NAMALWA (cell line): ENCODE data around the gene C8A.

Source experiments
- DNase-seq: peaks from one replicate; pipeline ENCODE4 v3.0.0-alpha.2; 2015; ENCODE audit warnings: low spot score

C8A gene

DNA sequence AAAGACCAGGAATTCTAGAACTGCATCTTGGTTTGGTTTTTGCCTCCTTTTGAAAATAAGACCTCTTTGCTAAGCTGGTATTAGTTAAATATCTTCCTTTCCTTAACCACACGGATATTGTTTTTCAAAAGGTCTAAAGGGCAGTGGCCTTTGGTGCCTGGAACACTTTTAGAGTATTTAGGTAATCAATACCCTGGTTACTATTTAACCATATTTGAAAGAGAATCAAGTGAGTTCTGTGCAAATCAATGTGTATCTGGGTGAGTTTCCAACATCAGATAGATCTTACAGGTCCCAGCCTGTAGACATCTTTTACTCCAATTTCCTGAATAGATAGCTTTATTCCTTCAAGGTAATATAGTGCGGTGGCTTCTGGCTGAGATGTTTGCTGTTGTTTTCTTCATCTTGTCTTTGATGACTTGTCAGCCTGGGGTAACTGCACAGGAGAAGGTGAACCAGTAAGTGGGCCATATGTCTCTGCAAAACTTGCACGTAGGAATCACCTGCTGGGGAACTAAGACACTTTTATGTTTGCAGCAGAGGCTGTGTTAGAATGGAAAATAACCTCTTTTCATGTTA lies at the start of gene C8A:
TSS of gene C8A (plus strand) at position 277 of the 579 bp plus-strand sequence. CDS start at position 382, 105 bp downstream.
- no peak for DNase-seq

- DNase-seq = no peak
These were observed 47.8 kb upstream of the C8A start for GRCh38 chr1:56806804-56807203.

- no peak for DNase-seq
These were observed 46.2 kb upstream of the C8A start for GRCh38 chr1:56808410-56808809.

- DNase-seq = no peak
These were observed 43.3 kb upstream of the C8A start for GRCh38 chr1:56811331-56811730.

DNA sequence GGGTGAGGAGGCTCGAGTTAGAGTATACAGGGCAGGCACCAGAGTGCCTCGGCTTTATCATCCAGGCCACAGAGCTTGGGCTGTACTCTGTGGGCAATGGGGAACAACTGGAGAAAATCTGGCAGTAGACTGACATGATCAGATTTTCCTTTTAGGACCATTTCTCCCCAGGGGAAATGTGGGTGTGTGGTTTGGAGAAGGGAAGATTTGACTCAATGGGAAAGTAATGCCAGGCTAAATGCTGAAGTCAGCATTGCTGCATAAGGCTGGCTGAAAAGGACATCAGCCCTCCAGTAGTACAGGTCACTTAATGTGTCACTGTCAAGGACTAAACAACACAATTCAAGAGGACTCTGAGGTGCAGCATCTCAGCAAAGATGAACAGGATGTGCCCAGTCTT lies 40.4 kb upstream of the C8A start:
- no peak for DNase-seq

GRCh38 chr1:56816264-56816663 lies 38.3 kb upstream of the C8A start:
- DNase-seq = no peak

DNA sequence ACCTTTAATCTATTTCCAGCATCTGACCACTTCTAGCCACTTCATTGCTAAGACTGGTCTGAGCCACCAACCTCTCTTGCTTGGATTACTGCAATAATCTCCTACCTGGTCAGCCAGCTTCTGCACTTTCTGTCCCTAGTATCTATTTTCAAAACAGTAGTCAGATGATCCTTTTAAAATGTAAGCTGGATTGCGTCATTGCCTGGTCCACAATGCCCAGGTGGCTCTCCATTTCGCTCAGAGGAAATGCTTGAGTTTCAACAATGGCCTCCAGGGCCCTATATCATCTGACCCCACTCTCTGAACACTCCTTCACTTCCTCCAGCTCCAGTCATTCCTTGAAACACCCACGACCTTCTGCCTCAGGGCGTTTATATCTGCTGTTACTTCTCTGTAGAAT lies 37.7 kb upstream of the C8A start:
- DNase-seq = no peak

DNA sequence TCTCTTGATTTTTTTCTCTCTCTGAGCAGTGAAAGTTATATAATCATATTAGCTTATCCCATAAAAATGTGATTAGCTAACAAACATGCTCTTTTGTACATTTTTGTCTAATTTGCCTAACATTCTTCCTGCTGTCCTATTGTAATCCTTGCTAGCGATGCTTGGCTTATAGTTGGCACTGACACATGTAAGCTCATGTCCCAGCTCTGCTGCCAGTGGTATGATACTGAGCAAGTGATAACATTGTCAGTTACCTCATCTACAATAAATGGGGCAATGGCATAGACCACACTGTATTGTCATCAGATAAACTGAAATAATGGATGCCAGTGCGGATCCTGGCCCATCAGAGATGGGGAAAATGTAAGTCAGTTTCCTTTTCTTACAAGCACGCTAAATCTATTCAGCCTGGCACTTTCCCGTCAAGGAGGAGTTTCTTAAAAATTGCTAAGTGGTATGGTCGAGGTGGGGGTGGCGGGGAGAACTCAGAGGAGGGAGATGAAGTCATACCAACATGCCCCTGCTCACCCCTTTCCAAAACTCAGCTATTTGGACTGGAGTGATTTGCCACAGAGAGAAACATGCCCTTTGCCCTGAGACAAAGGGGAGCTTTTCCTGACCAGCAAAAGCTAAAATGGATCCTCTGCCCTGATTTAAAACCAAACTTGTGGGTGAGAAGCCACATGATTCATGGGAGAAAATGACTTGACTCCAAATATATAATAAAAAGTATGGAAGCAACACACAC lies 36.7 kb upstream of the C8A start:
- no peak for DNase-seq

GRCh38 chr1:56819387-56819899 lies 35.2 kb upstream of the C8A start, which contains the start of gene FYB2:
FYB2 (minus strand) TSS chr1:56819404; CDS start chr1:56819290, 114 bp downstream.
- DNase-seq = no peak

GRCh38 chr1:56820755-56821461 lies 33.7 kb upstream of the C8A start:
- DNase-seq = peak; percentile 73

- DNase-seq = no peak
These were observed 33.2 kb upstream of the C8A start for GRCh38 chr1:56821462-56821797.

DNA sequence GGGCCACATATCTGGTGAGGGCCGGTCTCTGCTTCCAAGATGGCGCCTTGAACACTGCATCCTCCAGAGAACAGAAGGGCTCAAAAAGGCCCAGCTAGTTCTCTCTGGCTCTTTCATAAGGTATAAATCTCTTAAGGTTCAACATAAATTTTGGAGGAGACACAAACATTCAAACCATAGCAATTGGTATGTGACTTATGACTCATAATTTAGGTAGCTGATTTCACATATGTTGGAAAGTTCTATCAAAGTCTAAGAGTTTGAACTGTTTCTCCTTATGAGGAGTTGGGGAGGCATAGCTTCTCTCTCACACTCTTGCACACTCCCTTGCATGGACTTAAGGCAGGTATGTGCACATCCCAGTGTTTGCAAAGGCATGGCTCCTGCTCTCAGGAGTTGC lies 30.3 kb upstream of the C8A start:
- DNase-seq = no peak

DNA sequence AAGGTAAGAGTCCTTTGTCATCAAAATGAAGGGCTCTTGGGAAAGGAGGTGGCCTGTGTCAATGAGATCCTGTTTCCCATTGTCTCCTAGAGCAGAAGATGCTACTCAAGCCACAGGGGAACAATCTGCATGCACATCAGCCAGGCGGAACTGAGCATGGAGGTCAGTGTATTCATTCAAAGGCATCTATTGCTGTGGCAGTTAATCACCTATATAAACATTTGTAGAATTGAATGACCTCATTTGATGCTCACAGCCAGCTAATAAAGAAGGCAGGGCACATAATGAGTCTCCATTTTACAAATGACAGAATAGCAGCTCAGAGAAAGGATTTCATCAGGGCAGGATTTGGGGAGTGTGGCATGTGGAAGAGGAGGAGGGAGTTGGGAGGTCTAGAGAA lies 29.7 kb upstream of the C8A start:
- DNase-seq = no peak

DNA sequence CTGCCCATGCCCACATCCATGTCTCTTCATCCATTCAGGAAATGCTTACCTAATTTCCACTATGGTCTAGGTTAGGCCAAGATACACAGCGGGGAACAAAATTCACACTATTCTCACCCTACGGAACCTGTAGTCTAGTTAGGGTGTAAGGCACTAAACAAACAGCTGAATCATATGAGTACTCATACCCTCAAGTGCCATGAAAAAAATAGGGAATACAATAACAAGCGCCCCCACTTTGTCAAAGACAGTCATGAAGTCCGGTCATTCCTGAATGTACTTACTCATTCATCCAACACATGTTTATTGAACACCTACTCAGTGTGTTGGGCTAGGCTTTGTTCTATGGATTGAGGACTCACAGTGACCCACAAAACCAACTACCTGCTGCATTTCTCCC lies 29.2 kb upstream of the C8A start:
- DNase-seq = no peak

- no peak for DNase-seq
These were observed 26.9 kb upstream of the C8A start for GRCh38 chr1:56827711-56828110.

- DNase-seq = no peak
These were observed 24.5 kb upstream of the C8A start for GRCh38 chr1:56830052-56830451.

GRCh38 chr1:56831871-56832693 lies 22.5 kb upstream of the C8A start:
- DNase-seq = peak; percentile 77

- no peak for DNase-seq
These were observed 21.5 kb upstream of the C8A start for GRCh38 chr1:56833088-56833487.

- DNase-seq = no peak
These were observed 20.3 kb upstream of the C8A start for GRCh38 chr1:56834137-56834900.

DNA sequence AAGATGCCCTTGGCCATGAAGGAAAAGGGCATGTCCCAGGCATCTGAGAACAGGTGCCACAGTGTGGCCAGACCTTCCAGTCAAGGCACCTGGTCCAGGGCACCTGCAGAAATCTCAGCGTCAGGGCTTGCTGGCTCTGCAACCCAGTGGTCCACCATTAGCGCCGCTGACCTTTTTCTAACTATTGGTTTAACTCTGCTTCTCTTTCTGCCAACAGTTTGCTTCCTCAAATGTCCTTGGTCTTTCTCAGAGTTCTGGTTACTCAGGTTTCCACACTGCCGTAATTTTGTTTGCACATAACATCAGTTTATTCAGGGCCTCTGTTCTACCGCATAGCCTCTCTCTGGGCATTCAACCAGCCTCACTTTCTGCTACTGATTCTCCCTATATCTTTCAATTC lies 18.9 kb upstream of the C8A start:
- DNase-seq = no peak

DNA sequence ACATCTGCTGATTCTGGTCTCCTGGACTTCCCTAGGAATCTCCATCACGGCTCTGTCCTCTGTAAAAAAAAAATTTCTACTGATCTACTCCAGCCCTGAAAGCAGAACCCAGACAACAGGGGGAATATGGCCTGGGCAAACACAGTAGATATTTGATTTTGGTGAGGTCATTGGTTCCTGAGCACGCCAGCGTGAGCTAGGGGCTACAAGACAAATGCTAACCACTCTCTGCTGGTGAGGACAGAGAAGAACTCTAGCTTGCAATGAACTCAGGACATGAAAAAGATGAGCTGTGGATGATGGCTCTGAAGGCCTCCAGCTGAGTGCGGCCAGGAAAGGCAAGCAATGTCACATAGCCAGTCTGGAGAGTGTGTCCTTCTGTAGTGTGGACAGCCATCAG lies 18.2 kb upstream of the C8A start:
- no peak for DNase-seq
